Osteoblast (primary cell): ENCODE results near the gene FARP1. TPM values are rescaled to one million over a fixed set of nuclear protein-coding genes. Genes with fewer than 3 reads are reported as not detected.

Experiments
- DNase-seq: peaks from one replicate; pipeline ENCODE4 v3.0.0; 2011; ENCODE audit warnings: low spot score, mixed read lengths; ENCODE audit not compliant: insufficient read length; ENCODE audit errors: missing footprints
- H2AFZ ChIP-seq: 2 replicates; pipeline ENCODE4 v1.6.0; 2011; ENCODE audit warnings: mild to moderate bottlenecking, low read length
- H3K27ac ChIP-seq: 2 replicates; pipeline ENCODE4 v1.5.1; 2011; ENCODE audit warnings: mild to moderate bottlenecking, low read depth, low read length, moderate library complexity
- H3K27me3 ChIP-seq: 2 replicates; pipeline ENCODE4 v1.6.0; 2012; ENCODE audit warnings: mild to moderate bottlenecking, control low read depth, inconsistent platforms, low read length, moderate library complexity; ENCODE audit not compliant: insufficient read depth
- H3K36me3 ChIP-seq: 2 replicates; pipeline ENCODE4 v1.5.1; 2011; ENCODE audit warnings: mild to moderate bottlenecking, low read length, control low read depth, moderate library complexity; ENCODE audit not compliant: insufficient read depth
- H3K4me1 ChIP-seq: 2 replicates; pipeline ENCODE4 v1.5.1; 2011; ENCODE audit warnings: mild to moderate bottlenecking, low read length, control low read depth, moderate library complexity; ENCODE audit not compliant: insufficient read depth
- H3K4me2 ChIP-seq: 2 replicates; pipeline ENCODE4 v1.6.0; 2011; ENCODE audit warnings: mild to moderate bottlenecking, low read length; ENCODE audit not compliant: insufficient read depth
- H3K4me3 ChIP-seq: fragments of 200-600 bp; sonication (generic); 3 replicates; pipeline ENCODE4 v1.5.1; 2012; ENCODE audit warnings: mild to moderate bottlenecking, low read length, inconsistent platforms; ENCODE audit not compliant: insufficient read depth
- H3K79me2 ChIP-seq: 2 replicates; pipeline ENCODE4 v1.6.0; 2012; ENCODE audit warnings: mild to moderate bottlenecking, low read length, control low read depth, inconsistent platforms; ENCODE audit not compliant: insufficient read depth
- H3K9me3 ChIP-seq: 2 replicates; pipeline ENCODE4 v1.5.1; 2011; ENCODE audit warnings: low read depth, low read length, control low read depth
- H4K20me1 ChIP-seq: 2 replicates; pipeline ENCODE4 v1.6.0; 2012; ENCODE audit warnings: mild to moderate bottlenecking, low read length, control low read depth; ENCODE audit not compliant: insufficient read depth
- total RNA-seq: library from RNA; depleted of rRNA; stranded (reverse); fragments of >200 nt; gene quantifications from 2 replicates; pipeline ENCODE4 v1.2.3, GENCODE V29; 2012
- TF ChIP-seq, protein P1 (sequence below): IDR thresholded peaks from 2 replicates; pipeline ENCODE4 v1.5.1; 2011; ENCODE audit warnings: mild to moderate bottlenecking, low read depth, low read length, moderate library complexity; ENCODE audit errors: extremely low read depth

The FARP1 gene
- total RNA-seq, 1 donor = 36.2 TPM

DNA sequence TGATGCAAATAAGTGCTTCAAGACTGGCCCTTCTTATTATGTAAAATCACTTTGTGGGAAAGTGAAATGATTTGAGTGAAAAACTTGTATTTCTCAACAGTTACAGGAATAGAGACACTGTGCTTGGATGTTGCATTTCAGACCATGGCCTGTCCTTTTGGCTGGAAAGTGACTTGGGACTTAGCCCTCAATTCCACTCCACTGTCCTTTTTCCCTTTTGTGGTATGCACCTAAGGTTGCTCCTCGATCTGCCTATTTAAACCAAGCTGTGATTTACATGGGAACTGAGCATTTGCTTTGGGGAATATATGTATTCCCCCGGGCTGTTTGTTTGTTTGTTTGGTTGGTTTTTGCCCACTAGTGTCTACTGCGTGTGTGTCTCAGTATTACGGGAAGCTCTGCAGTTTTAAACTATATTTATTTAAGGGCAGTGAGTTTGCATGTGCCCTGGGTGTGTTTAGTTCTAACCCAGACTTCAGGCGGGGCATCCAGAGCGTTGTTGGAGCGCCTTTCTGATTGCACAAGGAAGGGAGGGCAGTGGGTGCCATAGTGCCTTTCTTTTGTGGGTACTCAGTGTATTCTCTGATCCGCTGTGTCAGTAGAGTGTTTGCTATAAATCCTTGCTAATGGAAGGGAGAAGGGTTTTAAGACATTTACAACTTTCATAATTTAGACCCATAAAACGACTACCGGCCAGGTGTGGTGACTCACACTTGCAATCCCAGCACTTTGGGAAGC, 52.3 kb downstream of the FARP1 start:
- H3K4me3 ChIP-seq = no peak overlapping the region
- H4K20me1 ChIP-seq = peaks cover 6% of the 10 kb centered on the region
- H3K27ac ChIP-seq = no peak overlapping the region
- H3K4me2 ChIP-seq = no peak overlapping the region
- no peak overlapping the region for H2AFZ ChIP-seq
- DNase-seq = no peak
- H3K36me3 ChIP-seq = no peaks in the 10 kb centered on the region
- H3K79me2 ChIP-seq = peaks cover 82% of the 10 kb centered on the region
- no peaks in the 10 kb centered on the region for H3K9me3 ChIP-seq
- TF ChIP-seq, protein P1, sequence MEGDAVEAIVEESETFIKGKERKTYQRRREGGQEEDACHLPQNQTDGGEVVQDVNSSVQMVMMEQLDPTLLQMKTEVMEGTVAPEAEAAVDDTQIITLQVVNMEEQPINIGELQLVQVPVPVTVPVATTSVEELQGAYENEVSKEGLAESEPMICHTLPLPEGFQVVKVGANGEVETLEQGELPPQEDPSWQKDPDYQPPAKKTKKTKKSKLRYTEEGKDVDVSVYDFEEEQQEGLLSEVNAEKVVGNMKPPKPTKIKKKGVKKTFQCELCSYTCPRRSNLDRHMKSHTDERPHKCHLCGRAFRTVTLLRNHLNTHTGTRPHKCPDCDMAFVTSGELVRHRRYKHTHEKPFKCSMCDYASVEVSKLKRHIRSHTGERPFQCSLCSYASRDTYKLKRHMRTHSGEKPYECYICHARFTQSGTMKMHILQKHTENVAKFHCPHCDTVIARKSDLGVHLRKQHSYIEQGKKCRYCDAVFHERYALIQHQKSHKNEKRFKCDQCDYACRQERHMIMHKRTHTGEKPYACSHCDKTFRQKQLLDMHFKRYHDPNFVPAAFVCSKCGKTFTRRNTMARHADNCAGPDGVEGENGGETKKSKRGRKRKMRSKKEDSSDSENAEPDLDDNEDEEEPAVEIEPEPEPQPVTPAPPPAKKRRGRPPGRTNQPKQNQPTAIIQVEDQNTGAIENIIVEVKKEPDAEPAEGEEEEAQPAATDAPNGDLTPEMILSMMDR = no peak
- no peaks in the 10 kb centered on the region for H3K4me1 ChIP-seq
- no peaks in the 10 kb centered on the region for H3K27me3 ChIP-seq

DNA sequence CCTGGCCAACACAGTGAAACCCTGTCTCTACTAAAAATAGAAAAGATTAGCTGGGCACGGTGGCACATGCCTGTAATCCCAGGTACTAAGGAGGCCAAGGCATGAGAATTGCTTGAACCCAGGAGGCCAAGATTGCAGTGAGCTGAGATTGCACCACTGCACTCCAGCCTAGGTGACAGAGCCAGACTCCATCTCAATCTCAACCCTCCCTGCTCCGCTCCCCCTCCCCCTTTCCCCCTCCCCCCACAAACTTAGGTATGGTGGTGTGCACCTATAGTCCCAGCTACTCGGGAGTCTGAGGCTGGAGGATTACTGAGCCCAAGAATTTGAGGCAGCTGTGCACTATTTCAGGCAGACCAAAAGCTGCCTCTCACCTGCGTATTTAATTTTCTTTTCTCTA, 55.8 kb downstream of the FARP1 start:
- peaks cover 84% of the 10 kb centered on the region for H3K79me2 ChIP-seq

DNA sequence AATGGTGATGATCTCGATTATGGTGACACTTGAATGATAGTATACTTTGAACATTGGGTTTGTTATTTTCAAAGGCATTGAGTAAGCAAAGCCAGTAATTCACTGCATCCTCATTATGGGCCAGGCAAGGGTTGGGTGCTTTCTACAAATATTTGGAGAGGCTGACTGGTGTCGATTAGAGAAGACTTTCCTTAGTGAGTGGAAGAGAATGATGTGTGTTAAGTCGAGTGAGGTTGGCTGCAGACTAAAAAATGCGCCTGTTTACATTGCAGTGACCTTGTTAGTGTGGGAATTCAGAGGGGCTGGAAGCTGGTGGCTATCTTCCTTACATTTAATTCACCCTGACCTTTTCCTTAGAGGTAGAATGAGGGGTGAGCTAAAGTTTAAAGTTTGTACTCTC, 56.6 kb downstream of the FARP1 start:
- TF ChIP-seq, protein P1 = no peak
- Histone ChIP-seq H3K36me3 (no peaks in the 10 kb centered on the region), H2AFZ (no peak overlapping the region), H3K27me3 (no peaks in the 10 kb centered on the region), H3K4me3 (no peak overlapping the region), H3K4me1 (peaks cover 15% of the 10 kb centered on the region), H3K4me2 (no peak overlapping the region), H3K9me3 (no peaks in the 10 kb centered on the region), H4K20me1 (peaks cover 6% of the 10 kb centered on the region), H3K79me2 (peaks cover 89% of the 10 kb centered on the region), H3K27ac (no peak overlapping the region)
- peak; percentile 69 for DNase-seq

More for the DNA sequence above, 55.8 kb downstream of the FARP1 start:
- Histone ChIP-seq H3K4me2 (no peak overlapping the region), H2AFZ (no peak overlapping the region), H3K4me1 (peaks cover 7% of the 10 kb centered on the region), H3K27me3 (no peaks in the 10 kb centered on the region), H3K36me3 (no peaks in the 10 kb centered on the region), H3K4me3 (no peak overlapping the region), H3K27ac (no peak overlapping the region), H3K9me3 (no peaks in the 10 kb centered on the region), H4K20me1 (peaks cover 6% of the 10 kb centered on the region)
- TF ChIP-seq, protein P1 = no peak
- no peak for DNase-seq

DNA sequence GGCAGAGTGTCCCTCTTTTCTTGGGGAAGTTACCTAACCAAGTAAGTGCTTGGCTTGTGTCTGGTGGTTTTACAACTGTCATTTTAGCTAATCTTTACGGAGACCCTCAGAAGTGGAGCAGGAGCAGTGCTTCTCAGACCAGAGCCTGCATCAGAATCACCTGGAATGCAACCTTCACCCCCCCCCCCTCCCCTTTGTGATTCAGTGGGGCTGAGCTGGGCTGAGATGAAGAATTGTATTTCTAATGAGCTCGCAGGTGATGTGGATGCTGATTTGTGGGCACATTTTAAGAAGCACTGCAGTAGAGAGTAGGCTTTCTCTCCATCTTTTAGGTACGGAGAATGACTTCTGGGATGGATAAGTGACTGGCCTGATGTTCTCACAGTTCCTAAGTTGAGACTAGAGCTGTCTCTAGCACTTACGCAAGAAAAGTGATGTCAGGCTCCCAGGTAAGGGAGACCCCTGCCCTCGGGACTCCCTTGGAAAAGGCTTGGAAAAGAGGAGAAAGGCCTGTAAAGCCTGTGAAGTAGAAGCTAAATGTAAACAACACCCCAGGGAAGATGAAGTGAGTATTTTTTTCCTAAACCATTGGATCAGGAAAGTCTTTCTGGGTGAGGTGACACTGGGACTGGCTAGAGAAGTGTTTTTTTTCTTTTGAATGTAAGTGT, 57.5 kb downstream of the FARP1 start:
- H3K4me3 ChIP-seq = no peak overlapping the region
- H4K20me1 ChIP-seq = peaks cover 6% of the 10 kb centered on the region
- no peaks in the 10 kb centered on the region for H3K9me3 ChIP-seq
- no peak overlapping the region for H3K4me2 ChIP-seq
- no peak overlapping the region for H2AFZ ChIP-seq
- peaks cover 21% of the 10 kb centered on the region for H3K4me1 ChIP-seq
- TF ChIP-seq, protein P1 = no peak
- no peaks in the 10 kb centered on the region for H3K36me3 ChIP-seq
- no peak overlapping the region for H3K27ac ChIP-seq
- no peaks in the 10 kb centered on the region for H3K27me3 ChIP-seq
- DNase-seq = no peak
- H3K79me2 ChIP-seq = peaks cover 84% of the 10 kb centered on the region
